Hepatocyte (in vitro differentiated cells): ENCODE data around the gene ORAI2.

Experiments used
- CTCF ChIP-seq: fragments of 200-600 bp; sonication (generic); IDR thresholded peaks from 2 replicates; pipeline ENCODE4 v1.5.1; 2016; ENCODE audit warnings: antibody characterized with exemption, mild to moderate bottlenecking; ENCODE audit not compliant: poor library complexity
- EZH2 ChIP-seq: fragments of 200-600 bp; sonication (generic); IDR thresholded peaks from 2 replicates; pipeline ENCODE4 v1.6.1; 2016; ENCODE audit warnings: antibody characterized with exemption, mild to moderate bottlenecking, borderline replicate concordance
- EZH2phosphoT487 ChIP-seq: fragments of 200-600 bp; sonication (generic); IDR thresholded peaks from one replicate; pipeline ENCODE4 v1.6.1; 2018; ENCODE audit warnings: antibody characterized with exemption, mild to moderate bottlenecking, low read depth, moderate library complexity; ENCODE audit not compliant: unreplicated experiment, severe bottlenecking

DNA sequence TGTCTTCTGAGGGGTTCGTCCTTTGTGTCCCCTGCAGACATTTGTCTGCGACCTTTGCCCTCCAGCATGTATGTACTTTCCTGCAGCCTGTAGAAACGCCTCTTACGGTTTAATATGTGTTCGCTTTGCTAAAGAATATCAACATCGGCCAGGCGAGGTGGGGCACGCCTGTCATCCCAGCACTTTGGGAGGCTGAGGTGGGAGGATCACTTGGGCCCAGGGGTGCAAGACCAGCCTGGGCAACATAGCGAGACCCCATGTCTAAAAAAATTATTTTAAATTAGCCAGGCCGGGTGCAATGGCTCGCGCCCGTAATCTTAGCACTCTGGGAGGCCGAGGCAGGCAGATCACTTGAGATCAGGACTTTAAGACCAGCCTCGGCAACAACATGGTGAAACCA is 15.8 kb downstream of the ORAI2 start:
- TF ChIP-seq CTCF (no peak), EZH2phosphoT487 (no peak), EZH2 (no peak)
